GM18507 (cell line): ENCODE measurements around the gene LYPD6B.

ENCODE experiments used
- DNase-seq: peaks from one replicate; pipeline ENCODE4 v3.0.0; 2011; ENCODE audit warnings: low read depth; ENCODE audit not compliant: insufficient read length; ENCODE audit errors: extremely low spot score
- FAIRE-seq: peaks from 2 replicates; lab custom pipeline; 2011; peaks lifted over from hg19 to GRCh38; lab: Jason Lieb, UNC

LYPD6B gene

GRCh38 chr2:149036507-149037293 lies 1.8 kb upstream of the LYPD6B start:
- DNase-seq: no peak
- FAIRE-seq: no peak

GRCh38 chr2:149037851-149038250 lies 648 bp upstream of the LYPD6B start:
- DNase-seq (no peak), FAIRE-seq (no peak)

GRCh38 chr2:149039213-149039724 lies 770 bp downstream of the LYPD6B start:
- FAIRE-seq (no peak), DNase-seq (no peak)

- DNase-seq (no peak), FAIRE-seq (no peak)
Observed at GRCh38 chr2:149040451-149040850, 2.0 kb downstream of the LYPD6B start.

- no peak for DNase-seq
- no peak for FAIRE-seq
Observed at GRCh38 chr2:149041482-149041881, 3.0 kb downstream of the LYPD6B start.

GRCh38 chr2:149042881-149043280 lies 4.4 kb downstream of the LYPD6B start:
- no peak for FAIRE-seq
- no peak for DNase-seq

GRCh38 chr2:149044500-149044899 lies 6.0 kb downstream of the LYPD6B start:
- no peak for DNase-seq

GRCh38 chr2:149047118-149047517 lies 8.6 kb downstream of the LYPD6B start:
- no peak for DNase-seq
- FAIRE-seq: no peak

More at GRCh38 chr2:149044500-149044899, 6.0 kb downstream of the LYPD6B start:
- no peak for FAIRE-seq

GRCh38 chr2:149049142-149049541 lies 10.6 kb downstream of the LYPD6B start:
- no peak for FAIRE-seq

GRCh38 chr2:149050188-149050587 lies 11.7 kb downstream of the LYPD6B start:
- DNase-seq (no peak), FAIRE-seq (peak; percentile 50)

More at GRCh38 chr2:149049142-149049541, 10.6 kb downstream of the LYPD6B start:
- no peak for DNase-seq

- no peak for DNase-seq
- FAIRE-seq: no peak
Observed at GRCh38 chr2:149055751-149056150, 17.3 kb downstream of the LYPD6B start.

- DNase-seq (no peak), FAIRE-seq (no peak)
Observed at GRCh38 chr2:149056541-149057255, 18.2 kb downstream of the LYPD6B start.

- FAIRE-seq (no peak), DNase-seq (no peak)
Observed at GRCh38 chr2:149057401-149057800, 18.9 kb downstream of the LYPD6B start.

GRCh38 chr2:149058936-149059335 lies 20.4 kb downstream of the LYPD6B start:
- FAIRE-seq (no peak), DNase-seq (no peak)

GRCh38 chr2:149059822-149060221 lies 21.3 kb downstream of the LYPD6B start:
- DNase-seq (no peak), FAIRE-seq (no peak)

GRCh38 chr2:149061133-149061745 lies 22.7 kb downstream of the LYPD6B start:
- FAIRE-seq (no peak), DNase-seq (no peak)

- DNase-seq (no peak), FAIRE-seq (no peak)
Observed at GRCh38 chr2:149062531-149062930, 24.0 kb downstream of the LYPD6B start.

GRCh38 chr2:149063177-149063576 lies 24.7 kb downstream of the LYPD6B start:
- FAIRE-seq (no peak), DNase-seq (no peak)

GRCh38 chr2:149064365-149064841 lies 25.9 kb downstream of the LYPD6B start:
- FAIRE-seq (no peak), DNase-seq (no peak)
